Caco-2 (cell line): ENCODE results near the gene FNDC11. TPM values are rescaled to one million over a fixed set of nuclear protein-coding genes. Genes with fewer than 3 reads are reported as not detected.
"Not testable (repeated sequence)": the region's sequence is repeated elsewhere in the genome, so short reads cannot be mapped to it uniquely, and the experiment has no call there.

Experiments used
- BruUV-seq: library from RNA; stranded (reverse); fragments of 400-500 nt; replicated peaks from 2 replicates; lab custom pipeline; 2021; lab: Mats Ljungman, UMichigan
- CTCF ChIA-PET: fragments of 300-600 bp; sonication (Branson Sonifier 250); formaldehyde crosslinking; loops from one replicate; lab custom pipeline; 2022; ENCODE audit warnings: antibody characterized with exemption; lab: Charles Lee
- POLR2A ChIA-PET: fragments of 300-600 bp; sonication (Branson Sonifier 250); formaldehyde crosslinking; loops from one replicate; lab custom pipeline; 2022; ENCODE audit warnings: antibody characterized with exemption; lab: Charles Lee
- DNase-seq, 2 experiments: peaks; one replicate each; pipeline versions ENCODE4 v3.0.0 to v3.0.0-alpha.2; 2020 to 2022
- H3K27me3 ChIP-seq: replicated peaks from 2 replicates; pipeline ENCODE4 v1.6.0; 2011; ENCODE audit warnings: low read length; ENCODE audit not compliant: control insufficient read depth, insufficient read depth
- H3K36me3 ChIP-seq: 2 replicates; pipeline ENCODE4 v1.5.1; 2011; ENCODE audit warnings: low read length; ENCODE audit not compliant: control insufficient read depth, insufficient read depth
- H3K4me1 ChIP-seq: fragments of 250-450 bp; sonication (Bioruptor Pico); 2 replicates; pipeline ENCODE4 v1.5.1; 2020; ENCODE audit warnings: mild to moderate bottlenecking
- H3K4me3 ChIP-seq: 2 replicates; pipeline ENCODE4 v1.5.1; 2011; ENCODE audit warnings: low read depth, mild to moderate bottlenecking, control low read depth, low read length
- H3K9me3 ChIP-seq: fragments of 250-450 bp; sonication (Bioruptor Pico); 2 replicates; pipeline ENCODE4 v1.5.1; 2020; ENCODE audit warnings: mild to moderate bottlenecking, moderate library complexity
- H3K27ac Mint-ChIP-seq: one replicate; pipeline ENCODE4 v1.8.0; 2022; ENCODE audit warnings: mixed read lengths; ENCODE audit not compliant: unreplicated experiment
- H3K27me3 Mint-ChIP-seq: one replicate; pipeline ENCODE4 v1.8.0; 2022; ENCODE audit warnings: mixed read lengths; ENCODE audit not compliant: insufficient read depth, unreplicated experiment
- H3K36me3 Mint-ChIP-seq: one replicate; pipeline ENCODE4 v1.8.0; 2022; ENCODE audit warnings: mild to moderate bottlenecking, mixed read lengths; ENCODE audit not compliant: insufficient read depth, unreplicated experiment
- H3K4me1 Mint-ChIP-seq: one replicate; pipeline ENCODE4 v1.8.0; 2022; ENCODE audit warnings: low read depth, mixed read lengths; ENCODE audit not compliant: unreplicated experiment
- H3K4me3 Mint-ChIP-seq: one replicate; pipeline ENCODE4 v1.8.0; 2022; ENCODE audit warnings: mild to moderate bottlenecking, moderate library complexity, mixed read lengths; ENCODE audit not compliant: unreplicated experiment
- H3K9me3 Mint-ChIP-seq: one replicate; pipeline ENCODE4 v1.8.0; 2022; ENCODE audit warnings: mixed read lengths; ENCODE audit not compliant: unreplicated experiment
- CTCF ChIP-seq, 2 experiments: fragments of 200-600 bp in 1 of 2; IDR thresholded peaks; 1 replicate in 1 of 2; 2 replicates in 1 of 2; pipeline versions ENCODE4 v1.5.1 to v1.8.0; 2011 to 2022; ENCODE audit warnings: antibody characterized with exemption in 1 of 2, control low read depth in 1 of 2, inconsistent platforms in 1 of 2, low read depth in 1 of 2, low read length in 1 of 2, mild to moderate bottlenecking in 1 of 2, moderate library complexity in 1 of 2; ENCODE audit not compliant: insufficient read depth in 1 of 2, severe bottlenecking in 1 of 2, unreplicated experiment in 1 of 2
- intact Hi-C: fragments of 100-400 bp; cut with micrococcal nuclease; formaldehyde crosslinking; loops from one replicate; pipeline ENCODE4 v1.10.0; 2022; ENCODE audit not compliant: unreplicated experiment
- total RNA-seq: library from RNA; stranded (reverse); gene quantifications from 2 replicates; pipeline ENCODE4 v1.2.3, GENCODE V29; 2022

Gene FNDC11
- total RNA-seq, 1 experiment from 2014 or later, result not detected

- Mint-ChIP-seq H3K36me3 (no peaks in the 10 kb centered on the region), H3K27me3 (peaks cover 27% of the 10 kb centered on the region), H3K9me3 (no peaks in the 10 kb centered on the region), H3K4me1 (no peaks in the 10 kb centered on the region), H3K4me3 (no peak overlapping the region), H3K27ac (no peak overlapping the region)
- Histone ChIP-seq H3K36me3 (no peaks in the 10 kb centered on the region), H3K27me3 (no peaks in the 10 kb centered on the region; the same call in none of the 2 replicates), H3K4me3 (no peak overlapping the region), H3K9me3 (no peaks in the 10 kb centered on the region), H3K4me1 (no peaks in the 10 kb centered on the region)
- POLR2A ChIA-PET, result interaction anchor here (0.7 kb wide), 1 partner anchor 42 kb away, joined by 6 read pairs; no protein-coding TSS in a partner anchor
- no TSS peak for BruUV-seq
- intact Hi-C loops, result no loop called here
- no peak for DNase-seq
- TF ChIP-seq CTCF (IDR thresholded peaks at IDR 0.05; ENCODE audit: insufficient read depth in 1 of 2, low read depth in 1 of 2, low read length in 1 of 2, severe bottlenecking in 1 of 2, unreplicated experiment in 1 of 2), result no peak
- CTCF ChIA-PET, result interaction anchor here (0.7 to 1.5 kb wide), 3 partner anchors 12 to 685 kb away, joined by 4 to 6 read pairs (median 4); partner anchors contain the start of gene PPDPF
Measured at GRCh38 chr20:63509088-63509564, 44.8 kb upstream of the FNDC11 start.

GRCh38 chr20:63513207-63513606 is 40.8 kb upstream of the FNDC11 start:
- Mint-ChIP-seq H3K4me1 (no peaks in the 10 kb centered on the region), H3K27ac (no peak overlapping the region), H3K9me3 (no peaks in the 10 kb centered on the region), H3K4me3 (no peak overlapping the region), H3K27me3 (peaks cover 19% of the 10 kb centered on the region), H3K36me3 (no peaks in the 10 kb centered on the region)
- POLR2A ChIA-PET, result no interaction called here
- no peaks in the 10 kb centered on the region for H3K4me1 ChIP-seq
- H3K9me3 ChIP-seq, result no peaks in the 10 kb centered on the region
- DNase-seq, result no peak
- H3K36me3 ChIP-seq, result no peaks in the 10 kb centered on the region
- no peak for TF ChIP-seq CTCF (IDR thresholded peaks at IDR 0.05; ENCODE audit: insufficient read depth in 1 of 2, low read depth in 1 of 2, low read length in 1 of 2, severe bottlenecking in 1 of 2, unreplicated experiment in 1 of 2)
- CTCF ChIA-PET, result no interaction called here
- intact Hi-C loops, result no loop called here
- no TSS peak for BruUV-seq
- no peaks in the 10 kb centered on the region; the same call in none of the 2 replicates for H3K27me3 ChIP-seq
- no peak overlapping the region for H3K4me3 ChIP-seq

- intact Hi-C loops, H3K36me3 ChIP-seq, H3K4me3 Mint-ChIP-seq, BruUV-seq, H3K27ac Mint-ChIP-seq, H3K4me1 Mint-ChIP-seq, POLR2A ChIA-PET, H3K4me3 ChIP-seq, H3K36me3 Mint-ChIP-seq, H3K27me3 ChIP-seq, DNase-seq, H3K4me1 ChIP-seq, H3K9me3 ChIP-seq, H3K9me3 Mint-ChIP-seq: not testable (repeated sequence)
- CTCF ChIA-PET, result interaction anchor here (0.6 to 0.7 kb wide), 2 partner anchors 16 to 570 kb away, joined by 3 to 4 read pairs; partner anchors contain the start of genes EEF1A2 and LKAAEAR1
- peaks cover 13% of the 10 kb centered on the region for H3K27me3 Mint-ChIP-seq
Measured at GRCh38 chr20:63514520-63514919, 39.4 kb upstream of the FNDC11 start.
